EL (cell line): ENCODE data around the gene DPAGT1.
A peak's percentile ranks its signal among the peaks of the same experiment; 100 is the strongest.
"Not testable (repeated sequence)": the region's sequence is repeated elsewhere in the genome, so short reads cannot be mapped to it uniquely, and the experiment has no call there.

ENCODE experiments used
- DNase-seq: peaks from one replicate; pipeline ENCODE4 v3.0.0-alpha.2; 2016

The DPAGT1 gene

DNA sequence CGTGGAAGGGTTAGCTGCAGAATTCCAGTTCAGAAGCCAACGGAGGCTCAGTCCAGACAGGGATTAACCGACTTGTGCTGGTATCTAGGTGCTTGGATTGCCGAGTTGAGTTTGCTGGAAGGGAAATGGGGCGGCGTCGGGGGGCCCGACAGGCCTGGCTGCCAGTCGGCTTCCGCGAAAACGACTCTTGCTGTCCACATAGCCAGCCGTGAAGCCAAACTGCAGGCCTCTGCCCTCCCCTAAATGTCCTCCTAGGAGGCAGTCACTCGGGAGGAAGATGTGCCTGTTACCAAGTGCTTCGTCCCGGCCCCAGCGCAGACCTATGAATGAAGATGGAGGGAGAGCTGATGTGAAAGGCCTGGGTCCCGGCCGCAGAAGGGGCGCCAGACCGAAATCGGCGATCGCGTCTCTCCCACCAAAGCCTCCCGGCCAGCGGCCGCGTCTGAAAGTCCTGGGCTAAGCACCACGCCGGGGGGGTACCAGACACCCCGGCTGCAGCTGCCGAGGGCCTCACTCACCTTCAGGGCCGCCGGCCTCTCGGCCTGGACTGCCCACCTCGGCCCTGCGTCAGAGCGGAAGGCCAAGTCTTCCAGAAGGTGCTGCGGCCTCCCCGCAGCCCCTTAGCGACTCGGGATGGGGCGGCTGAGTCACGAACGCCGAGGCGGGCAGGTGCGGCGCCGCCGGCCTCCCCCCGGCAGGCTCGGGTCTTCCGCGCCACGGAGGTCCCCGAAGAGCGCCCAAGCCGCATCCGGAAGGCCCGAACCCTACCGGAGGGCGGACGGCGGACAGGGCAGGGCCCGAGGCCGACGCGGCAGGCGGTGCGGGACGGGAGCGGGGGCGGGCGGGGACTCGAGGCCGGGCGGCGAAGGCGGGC, 7.5 kb downstream of the DPAGT1 start:
- peak; percentile 40 for DNase-seq

DNA sequence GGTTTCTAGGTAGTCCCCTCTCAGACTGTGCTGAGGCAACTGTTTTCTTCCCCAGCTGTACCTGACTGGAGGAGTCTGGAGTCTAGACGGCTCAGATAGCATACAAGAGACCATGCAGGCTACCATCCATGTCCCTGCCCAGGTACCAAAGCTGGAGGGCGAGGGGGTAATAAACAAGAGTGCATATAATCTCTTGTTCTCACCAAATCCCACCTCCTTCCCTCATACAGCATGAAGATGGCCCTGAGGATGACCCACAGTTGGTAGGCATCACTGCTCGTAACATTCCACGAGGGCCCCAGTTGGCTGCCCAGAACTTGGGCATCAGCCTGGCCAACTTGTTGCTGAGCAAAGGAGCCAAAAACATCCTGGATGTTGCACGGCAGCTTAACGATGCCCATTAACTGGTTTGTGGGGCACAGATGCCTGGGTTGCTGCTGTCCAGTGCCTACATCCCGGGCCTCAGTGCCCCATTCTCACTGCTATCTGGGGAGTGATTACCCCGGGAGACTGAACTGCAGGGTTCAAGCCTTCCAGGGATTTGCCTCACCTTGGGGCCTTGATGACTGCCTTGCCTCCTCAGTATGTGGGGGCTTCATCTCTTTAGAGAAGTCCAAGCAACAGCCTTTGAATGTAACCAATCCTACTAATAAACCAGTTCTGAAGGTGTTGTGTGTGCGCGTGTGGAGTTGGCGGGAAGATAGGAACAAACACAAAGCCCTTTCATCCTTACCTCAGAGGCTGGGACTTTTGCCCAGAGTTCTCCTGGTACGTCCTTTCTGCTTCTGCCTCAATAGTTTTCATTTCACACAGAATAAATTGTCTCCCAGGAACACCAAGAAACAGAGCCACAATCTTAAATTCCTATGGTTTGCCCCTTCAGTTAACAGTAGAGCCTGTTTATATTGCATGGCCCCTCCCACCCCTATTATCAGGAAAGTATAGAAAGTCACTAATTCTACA, 8.5 kb downstream of the DPAGT1 start:
- DNase-seq: peak; percentile 39

DNA sequence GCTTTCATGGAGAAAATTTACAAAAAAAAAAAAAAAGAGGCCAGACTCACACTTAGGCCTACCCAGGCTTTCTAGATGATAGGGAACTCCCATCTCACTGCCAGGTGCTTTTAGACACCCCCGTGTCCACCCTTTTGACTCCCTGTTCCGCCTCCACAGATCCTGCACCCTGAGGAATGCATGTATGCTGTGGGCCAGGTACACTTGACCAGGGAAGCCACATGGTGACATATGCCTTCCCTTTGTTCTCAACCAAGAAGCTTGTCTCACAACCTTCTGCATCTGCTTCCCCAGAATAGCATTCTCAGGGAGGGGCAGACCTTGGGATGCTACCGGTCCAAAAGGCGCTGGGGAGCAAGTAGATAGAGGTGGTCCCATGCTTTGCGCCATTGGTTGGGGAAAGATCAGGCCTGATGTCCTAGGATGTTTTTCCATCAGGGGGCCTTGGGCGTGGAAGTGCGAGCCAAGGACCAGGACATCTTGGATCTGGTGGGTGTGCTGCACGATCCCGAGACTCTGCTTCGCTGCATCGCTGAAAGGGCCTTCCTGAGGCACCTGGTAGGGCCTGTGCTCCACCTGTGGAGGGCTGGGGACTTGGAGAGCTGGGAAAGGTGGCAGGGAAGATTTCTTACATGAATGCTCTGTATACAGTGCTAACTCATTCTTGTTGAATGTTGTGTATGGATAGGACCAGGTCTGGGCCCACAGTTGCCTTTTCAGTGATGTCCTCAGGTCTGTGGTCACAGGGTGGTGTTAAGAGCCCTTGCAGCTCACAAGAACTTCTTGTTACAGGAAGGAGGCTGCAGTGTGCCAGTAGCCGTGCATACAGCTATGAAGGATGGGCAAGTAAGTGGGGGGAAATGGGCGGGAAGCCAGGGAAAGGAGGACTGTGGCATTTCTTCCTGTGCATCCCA, 9.4 kb downstream of the DPAGT1 start:
- peak; percentile 48 for DNase-seq

DNA sequence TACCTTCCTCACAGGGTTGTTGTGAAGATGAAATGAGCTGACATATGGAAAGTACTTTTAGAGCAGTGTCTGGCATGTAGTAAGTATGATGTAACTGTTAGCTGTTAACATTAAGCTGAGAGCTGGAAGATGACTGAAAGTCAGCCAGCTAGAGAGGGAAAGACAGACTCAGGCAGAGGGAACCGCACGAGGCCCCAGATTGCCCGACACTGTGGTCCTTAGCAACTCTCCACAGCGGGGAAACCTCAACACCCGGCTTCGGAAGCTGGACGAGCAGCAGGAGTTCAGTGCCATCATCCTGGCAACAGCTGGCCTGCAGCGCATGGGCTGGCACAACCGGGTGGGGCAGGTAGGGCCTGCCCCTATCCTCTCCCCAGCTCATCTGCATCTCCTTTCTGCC, 10.5 kb downstream of the DPAGT1 start:
- DNase-seq: no peak

DNA sequence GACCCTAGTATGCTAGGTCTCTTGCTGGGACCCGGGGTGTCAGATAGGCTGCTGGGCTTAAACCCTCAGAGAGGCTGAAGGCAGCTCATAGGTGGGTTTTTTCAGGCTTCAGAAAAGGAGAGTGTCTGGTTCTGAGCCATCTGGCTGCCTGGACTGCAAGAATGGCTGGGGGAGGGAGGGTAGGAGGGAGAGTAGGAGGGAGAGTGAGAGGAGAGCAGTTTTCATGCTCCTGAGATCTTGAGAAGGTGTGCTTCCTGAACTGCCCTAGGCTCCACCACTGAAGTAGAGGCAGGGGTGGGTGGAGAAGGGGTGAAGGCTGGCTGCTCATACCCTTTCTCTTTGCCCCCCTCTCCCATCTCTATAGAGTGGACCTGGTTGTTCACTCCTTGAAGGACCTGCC, 12.3 kb downstream of the DPAGT1 start:
- DNase-seq: no peak

DNA sequence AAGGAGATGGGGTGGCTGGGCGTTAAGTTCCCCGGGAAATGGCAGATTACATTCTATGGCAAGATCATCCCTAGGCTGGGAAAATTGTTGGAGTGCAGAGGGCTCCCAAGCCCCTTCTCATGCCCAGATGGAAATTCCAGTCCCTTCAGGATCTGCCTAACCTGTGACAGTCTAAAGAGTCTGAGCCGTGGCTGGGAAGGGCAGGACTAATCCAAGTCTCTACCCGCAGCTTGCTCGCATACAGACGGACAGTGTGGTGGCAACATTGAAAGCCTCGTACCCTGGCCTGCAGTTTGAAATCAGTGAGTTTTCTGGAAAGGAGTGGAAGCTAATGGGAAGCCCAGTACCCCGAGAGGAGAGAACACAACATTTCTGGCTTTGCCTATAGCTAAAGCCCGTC, 13.2 kb downstream of the DPAGT1 start:
- no peak for DNase-seq

DNA sequence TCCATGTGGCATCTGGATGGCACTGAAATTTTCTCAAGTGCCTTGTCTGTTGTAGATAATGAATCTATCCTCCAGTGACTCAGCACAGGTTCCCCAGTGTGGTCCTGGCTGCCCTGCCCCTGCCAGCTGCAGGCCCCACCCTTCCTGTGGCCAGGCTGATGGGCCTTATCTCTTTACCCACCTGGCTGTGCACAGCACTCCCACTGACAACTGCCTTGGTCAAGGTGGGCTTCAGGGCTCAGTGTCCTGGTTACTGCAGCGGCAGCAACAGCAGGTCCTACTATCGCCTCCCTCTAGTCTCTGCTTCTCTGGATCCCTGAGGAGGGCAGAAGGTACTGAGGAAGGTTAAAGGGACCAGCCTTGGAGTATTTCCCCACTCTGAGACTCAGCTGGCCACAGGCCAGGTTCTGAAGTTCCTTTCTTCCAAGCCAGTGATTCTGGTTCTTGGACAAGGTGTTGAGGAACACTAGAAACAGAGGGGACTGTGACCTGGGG, 13.9 kb downstream of the DPAGT1 start:
- DNase-seq: no peak

DNA sequence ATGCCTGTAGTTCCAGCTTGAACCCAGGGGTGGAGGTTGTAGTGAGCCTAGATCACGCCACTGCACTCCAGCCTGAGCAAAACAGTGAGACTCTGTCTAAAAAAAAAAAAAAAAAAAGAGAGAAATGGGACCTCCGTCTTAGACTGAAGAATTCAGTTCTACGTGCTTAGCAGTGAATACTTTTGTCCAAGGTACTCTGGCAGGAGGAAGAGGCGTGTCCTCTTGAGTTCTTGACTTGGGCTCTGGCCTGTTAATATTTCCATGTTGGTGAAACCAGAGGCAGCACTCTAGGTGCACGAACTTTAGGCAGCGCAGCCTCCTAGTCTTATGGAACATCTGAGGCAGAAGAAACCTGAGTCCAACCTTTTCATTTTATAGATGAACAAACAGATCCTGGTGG, 14.5 kb downstream of the DPAGT1 start:
- DNase-seq: no peak

DNA sequence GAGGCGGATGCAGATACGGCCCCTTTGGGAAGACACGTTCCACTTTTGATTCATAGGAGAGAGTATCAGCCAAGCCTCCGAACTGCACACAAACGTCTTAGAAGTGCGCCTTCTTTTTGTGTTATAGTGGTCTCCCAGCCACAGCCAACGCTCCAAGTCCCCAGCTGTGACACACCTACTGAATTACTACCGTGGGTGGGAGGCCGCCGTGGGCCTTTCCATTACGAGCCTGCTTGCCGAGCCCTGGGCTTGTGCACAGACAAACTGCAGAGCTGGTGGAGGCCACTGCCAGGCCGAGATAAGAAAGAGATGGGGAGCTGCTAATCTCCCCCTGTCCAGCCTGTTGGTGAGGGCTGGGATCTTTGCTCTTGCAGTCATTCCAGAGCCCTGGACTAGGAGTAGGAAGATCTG, 16.2 kb downstream of the DPAGT1 start:
- no peak for DNase-seq

DNA sequence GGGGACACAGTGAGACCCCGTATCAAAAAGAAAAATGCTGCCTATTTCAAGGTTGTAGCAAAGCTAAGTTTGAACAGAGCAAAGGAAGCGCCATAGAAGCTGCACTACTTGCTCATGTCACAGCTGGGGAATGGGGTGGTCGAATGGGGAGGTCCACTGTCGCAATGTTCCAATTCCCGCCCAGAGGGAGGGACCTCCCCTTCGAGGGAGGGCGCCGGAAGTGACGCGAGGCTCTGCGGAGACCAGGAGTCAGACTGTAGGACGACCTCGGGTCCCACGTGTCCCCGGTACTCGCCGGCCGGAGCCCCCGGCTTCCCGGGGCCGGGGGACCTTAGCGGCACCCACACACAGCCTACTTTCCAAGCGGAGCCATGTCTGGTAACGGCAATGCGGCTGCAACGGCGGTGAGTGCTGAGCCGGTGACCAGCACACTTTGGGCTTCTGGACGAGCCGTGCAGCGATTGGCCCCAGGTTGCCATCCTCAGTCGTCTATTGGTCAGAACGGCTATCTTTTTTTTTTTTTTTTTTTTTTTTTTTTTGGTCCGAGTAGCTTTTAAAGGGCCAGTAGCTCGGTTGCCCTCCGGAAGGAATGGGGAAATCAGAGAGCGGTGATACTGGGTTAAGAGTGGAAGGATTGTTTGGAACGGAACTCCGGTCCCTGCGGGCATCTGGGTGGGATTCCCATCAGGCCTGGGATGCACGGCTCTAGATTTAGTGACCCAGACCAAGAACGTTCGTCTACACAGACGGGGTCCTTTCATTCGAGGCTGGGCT, 16.8 kb downstream of the DPAGT1 start, which contains the start of gene HMBS:
Gene HMBS (plus strand): TSS at position 219 of the 774 bp plus-strand sequence. CDS start 153 bp downstream, at position 372.
- peak; percentile 96 for DNase-seq

DNA sequence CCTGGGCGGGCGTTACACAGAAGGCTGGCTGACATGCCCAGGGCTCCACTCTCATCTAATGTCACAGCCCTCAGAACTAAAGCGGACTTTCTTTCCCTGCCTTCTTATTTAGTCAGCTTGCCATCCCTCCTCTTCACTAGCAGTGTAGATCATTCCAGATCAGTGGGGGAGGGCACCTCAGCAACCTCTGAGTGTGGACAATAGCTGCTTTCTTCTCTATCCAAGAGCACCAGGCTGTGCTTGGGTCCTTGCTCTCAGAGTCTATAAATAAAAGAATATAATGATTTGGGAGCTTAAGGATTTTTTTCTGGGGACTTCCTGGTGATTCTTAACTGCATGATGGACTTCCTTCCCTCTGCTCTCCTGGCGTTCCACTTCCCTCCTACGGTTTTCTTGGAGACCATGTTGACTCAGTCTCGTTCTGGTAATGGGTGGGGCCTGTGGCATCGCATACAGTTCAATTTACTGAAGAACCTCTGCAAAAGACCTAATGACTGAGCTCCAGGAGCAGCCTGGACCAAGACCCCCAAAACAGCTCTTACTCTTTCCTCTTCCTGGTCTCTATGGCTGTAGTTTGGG, 19.9 kb downstream of the DPAGT1 start:
- no peak for DNase-seq

DNA sequence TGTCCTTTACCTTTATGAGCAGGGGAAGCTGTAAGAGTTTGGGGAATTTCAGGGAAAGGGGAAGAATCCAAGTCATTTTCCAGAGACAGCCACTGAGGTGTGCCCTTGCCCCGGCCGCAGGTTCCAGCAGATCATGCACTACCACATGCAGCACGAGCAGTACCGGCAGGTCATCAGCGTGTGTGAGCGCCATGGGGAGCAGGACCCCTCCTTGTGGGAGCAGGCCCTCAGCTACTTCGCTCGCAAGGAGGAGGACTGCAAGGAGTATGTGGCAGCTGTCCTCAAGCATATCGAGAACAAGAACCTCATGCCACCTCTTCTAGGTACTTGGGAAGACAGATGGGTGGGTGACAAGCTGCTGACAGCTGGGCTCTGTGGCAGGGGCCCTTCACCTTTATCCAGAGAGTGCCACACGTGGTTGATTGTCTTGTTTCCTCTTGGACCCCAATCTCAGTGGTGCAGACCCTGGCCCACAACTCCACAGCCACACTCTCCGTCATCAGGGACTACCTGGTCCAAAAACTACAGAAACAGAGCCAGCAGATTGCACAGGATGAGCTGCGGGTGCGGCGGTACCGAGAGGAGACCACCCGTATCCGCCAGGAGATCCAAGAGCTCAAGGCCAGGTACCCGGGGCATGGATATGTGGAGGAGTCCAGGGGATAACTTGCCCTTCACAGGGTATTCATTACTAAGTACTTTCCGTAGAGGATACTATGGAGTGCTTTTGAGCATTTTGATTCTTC, 22.8 kb downstream of the DPAGT1 start:
- DNase-seq: no peak

DNA sequence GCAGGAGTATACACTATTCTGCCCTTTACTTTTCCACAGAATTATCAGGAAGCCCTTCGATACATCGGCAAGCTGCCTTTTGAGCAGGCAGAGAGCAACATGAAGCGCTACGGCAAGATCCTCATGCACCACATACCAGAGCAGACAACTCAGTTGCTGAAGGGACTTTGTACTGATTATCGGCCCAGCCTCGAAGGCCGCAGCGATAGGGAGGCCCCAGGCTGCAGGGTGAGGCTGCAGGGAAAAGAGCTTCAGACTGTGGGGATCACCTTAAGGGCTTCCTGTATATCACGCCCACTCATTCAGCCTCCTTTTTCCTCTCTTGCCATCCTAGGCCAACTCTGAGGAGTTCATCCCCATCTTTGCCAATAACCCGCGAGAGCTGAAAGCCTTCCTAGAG, 23.8 kb downstream of the DPAGT1 start:
- DNase-seq: no peak

DNA sequence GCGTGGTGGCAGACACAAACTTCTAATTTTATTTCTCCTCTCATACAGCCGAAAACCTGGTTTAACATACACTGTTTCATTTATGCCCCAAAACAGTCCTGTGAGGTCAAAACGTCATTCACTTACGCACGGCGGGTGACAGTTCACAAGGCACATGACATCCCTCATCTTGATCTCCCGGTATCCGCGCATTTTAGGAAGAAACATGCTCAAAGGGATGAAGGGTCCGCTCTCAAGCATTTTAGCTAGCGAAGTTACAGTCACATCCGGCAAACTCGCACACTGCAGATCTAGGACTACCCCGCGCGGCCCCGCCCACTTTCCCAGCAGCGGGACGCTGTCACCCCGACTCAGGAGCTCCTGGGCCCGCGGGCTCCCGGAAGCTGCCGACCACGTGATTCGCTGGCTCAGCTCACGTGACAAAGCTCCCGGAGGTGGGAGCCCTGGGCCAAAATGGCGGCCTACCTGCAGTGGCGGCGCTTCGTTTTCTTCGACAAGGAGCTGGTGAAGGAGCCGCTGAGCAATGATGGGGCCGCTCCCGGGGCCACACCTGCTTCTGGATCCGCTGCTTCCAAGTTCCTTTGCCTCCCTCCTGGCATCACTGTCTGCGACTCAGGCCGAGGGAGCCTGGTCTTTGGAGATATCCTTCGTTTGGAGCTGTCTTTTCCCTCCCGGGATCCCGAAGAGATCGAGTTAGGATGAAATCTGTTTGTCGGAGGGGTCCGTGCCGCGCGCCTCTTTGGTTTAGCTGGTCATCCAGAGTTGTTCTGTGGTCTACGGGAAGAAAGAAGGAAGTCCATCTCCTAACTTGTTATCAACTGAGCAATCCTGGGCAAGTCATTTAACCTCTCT, 34.1 kb downstream of the DPAGT1 start, which contains the start of gene VPS11:
Gene VPS11 (plus strand): TSS at position 448 of the 852 bp plus-strand sequence. CDS start 6 bp downstream, at position 454.
- DNase-seq: peak; percentile 98

DNA sequence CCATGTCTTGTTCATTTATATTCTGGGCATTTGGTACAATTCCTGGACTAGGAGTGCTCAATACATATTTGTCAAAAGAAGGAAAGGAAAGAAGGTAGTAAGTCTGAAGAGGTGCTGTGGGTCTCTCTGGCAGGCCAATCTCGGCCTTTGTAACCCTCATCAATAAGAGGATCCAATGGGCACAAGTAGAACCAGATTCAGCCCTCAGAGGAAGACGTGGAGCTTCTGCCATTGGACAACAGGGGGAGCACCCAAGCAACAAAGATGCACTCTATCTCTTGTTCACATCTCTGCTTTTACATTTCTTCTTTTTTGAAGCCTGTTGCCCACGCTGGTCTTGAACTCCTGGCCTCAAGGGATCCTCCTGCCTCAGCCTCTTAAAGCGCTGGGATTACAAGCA, 36.3 kb downstream of the DPAGT1 start:
- DNase-seq: peak; percentile 47

DNA sequence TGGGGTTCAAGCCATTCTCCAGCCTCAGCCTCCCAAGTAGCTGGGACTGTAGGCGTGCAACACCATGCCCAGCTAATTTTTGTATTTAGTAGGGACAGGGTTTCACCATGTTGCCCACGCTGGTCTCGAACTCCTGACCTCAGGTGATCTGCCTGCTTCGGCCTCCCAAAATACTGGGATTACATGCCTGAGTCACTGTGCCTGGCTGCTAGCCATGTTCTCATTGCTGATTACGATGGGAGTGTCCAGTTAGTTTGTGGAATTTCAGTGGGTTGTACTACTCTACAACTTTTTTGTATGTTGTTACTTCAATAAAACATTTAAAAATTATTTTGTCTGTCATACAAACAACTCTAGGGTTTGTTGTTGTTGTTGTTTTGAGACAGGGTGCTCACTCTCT, 38.9 kb downstream of the DPAGT1 start:
- DNase-seq: peak; percentile 56

DNA sequence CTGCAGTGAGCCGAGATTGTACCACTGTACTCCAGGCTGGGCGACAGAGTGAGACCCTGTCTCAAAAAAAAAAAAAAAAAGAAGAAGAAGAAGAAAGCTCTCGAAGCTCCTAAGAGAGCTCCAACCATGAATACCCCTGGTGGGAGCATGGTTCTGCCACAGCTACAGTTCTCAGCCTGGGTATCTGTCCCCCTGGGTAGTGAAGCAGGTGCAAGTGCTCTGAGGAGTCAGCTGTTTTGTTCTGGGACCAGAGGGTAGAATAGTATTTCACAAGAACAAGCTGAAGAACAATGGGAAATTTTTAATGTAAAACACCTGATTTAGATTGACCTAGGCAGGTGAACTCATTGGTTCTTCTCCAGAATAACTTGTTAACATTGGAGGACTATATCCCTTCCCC, 40.4 kb downstream of the DPAGT1 start:
- DNase-seq: no peak

DNA sequence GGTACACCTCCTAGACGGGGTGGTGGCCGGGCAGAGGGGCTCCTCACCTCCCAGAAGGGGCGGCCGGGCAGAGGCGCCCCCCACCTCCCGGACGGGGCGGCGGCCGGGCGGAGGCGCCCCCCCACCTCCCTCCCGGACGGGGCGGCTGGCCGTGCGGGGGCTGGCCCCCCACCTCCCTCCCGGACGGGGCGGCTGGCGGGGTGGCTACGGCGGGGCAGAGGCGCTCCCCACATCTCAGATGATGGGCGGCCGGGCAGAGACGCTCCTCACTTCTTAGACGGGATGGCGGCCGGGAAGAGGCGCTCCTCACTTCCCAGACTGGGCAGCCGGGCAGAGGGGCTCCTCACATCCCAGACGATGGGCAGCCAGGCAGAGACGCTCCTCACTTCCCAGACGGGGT, 42.5 kb downstream of the DPAGT1 start:
- not testable (repeated sequence) for DNase-seq
